HEK293 (cell line): Measurements from ENCODE around the gene GLT8D2.
A peak's percentile ranks its signal among the peaks of the same experiment; 100 is the strongest.

Experiments used
- CTCF ChIA-PET: fragments of 350-600 bp; formaldehyde crosslinking; extraction: SDS; loops from one replicate; lab custom pipeline; 2021; ENCODE audit warnings: antibody characterized with exemption; lab: Yijun Ruan, JAX
- POLR2A ChIA-PET: fragments of 300-600 bp; formaldehyde crosslinking; extraction: SDS; loops from one replicate; lab custom pipeline; 2020; ENCODE audit warnings: antibody characterized with exemption, inconsistent platforms; lab: Yijun Ruan, JAX
- H3K27ac ChIP-seq: fragments of 200-500 bp; sonication (Bioruptor generic); 2 replicates; pipeline ENCODE4 v1.5.1; 2014; ENCODE audit warnings: low read depth, low read length, control low read depth, inconsistent platforms; ENCODE audit errors: extremely low read depth
- H3K36me3 ChIP-seq, 2 experiments: fragments of 200-500 bp in 1 of 2; sonication (Bioruptor generic) in 1 of 2; 1 replicate in 1 of 2; 2 replicates in 1 of 2; pipeline ENCODE4 v1.5.1; 2014 to 2017; ENCODE audit warnings: inconsistent platforms in 2 of 2, low read length in 2 of 2; ENCODE audit not compliant: control insufficient read depth in 2 of 2, insufficient read depth in 1 of 2
- H3K4me1 ChIP-seq: fragments of 200-500 bp; sonication (Bioruptor generic); 2 replicates; pipeline ENCODE4 v1.5.1; 2014; ENCODE audit warnings: mild to moderate bottlenecking, low read length, inconsistent platforms; ENCODE audit not compliant: control insufficient read depth, insufficient read depth
- H3K4me3 ChIP-seq: 2 replicates; pipeline ENCODE4 v1.5.1; 2011; ENCODE audit warnings: low read depth, mild to moderate bottlenecking, control low read depth, low read length, moderate library complexity
- H3K9me3 ChIP-seq: fragments of 200-500 bp; sonication (Bioruptor generic); 2 replicates; pipeline ENCODE4 v1.5.1; 2014; ENCODE audit warnings: low read depth, low read length, inconsistent platforms; ENCODE audit not compliant: control insufficient read depth, insufficient read depth
- CTCF ChIP-seq: fragments of 450-650 bp; formaldehyde crosslinking; IDR thresholded peaks from 2 replicates; pipeline ENCODE4 v1.5.1; 2016; ENCODE audit warnings: missing biosample characterization, missing genetic modification characterization
- GLI4 ChIP-seq: fragments of 450-650 bp; formaldehyde crosslinking; IDR thresholded peaks from 2 replicates; pipeline ENCODE4 v1.5.1; 2016; ENCODE audit warnings: missing biosample characterization, missing genetic modification characterization
- GLIS1 ChIP-seq: fragments of 450-650 bp; formaldehyde crosslinking; IDR thresholded peaks from 2 replicates; pipeline ENCODE4 v1.5.1; 2016; ENCODE audit warnings: missing biosample characterization, missing genetic modification characterization
- KLF9 ChIP-seq: fragments of 450-650 bp; formaldehyde crosslinking; IDR thresholded peaks from 2 replicates; pipeline ENCODE4 v1.5.1; 2016; ENCODE audit warnings: missing biosample characterization, missing genetic modification characterization, low read depth
- OSR2 ChIP-seq: fragments of 450-650 bp; formaldehyde crosslinking; IDR thresholded peaks from 2 replicates; pipeline ENCODE4 v1.5.1; 2016; ENCODE audit warnings: missing biosample characterization, missing genetic modification characterization
- PATZ1 ChIP-seq: fragments of 450-650 bp; formaldehyde crosslinking; IDR thresholded peaks from 2 replicates; pipeline ENCODE4 v1.5.1; 2016; ENCODE audit warnings: missing biosample characterization, missing genetic modification characterization
- PRDM1 ChIP-seq: fragments of 450-650 bp; formaldehyde crosslinking; IDR thresholded peaks from 2 replicates; pipeline ENCODE4; 2016; ENCODE audit warnings: missing biosample characterization, missing genetic modification characterization
- SETDB1 ChIP-seq: IDR thresholded peaks from one replicate; pipeline ENCODE4 v1.6.1; 2017; ENCODE audit warnings: mild to moderate bottlenecking, low read length, moderate library complexity, mixed read lengths; ENCODE audit not compliant: insufficient read length
- TCF7L2 ChIP-seq: IDR thresholded peaks from 2 replicates; pipeline ENCODE4 v1.6.1; 2011; ENCODE audit warnings: low read depth, mild to moderate bottlenecking, inconsistent platforms, low read length, moderate library complexity, borderline replicate concordance
- ZBTB48 ChIP-seq: fragments of 450-650 bp; formaldehyde crosslinking; IDR thresholded peaks from 2 replicates; pipeline ENCODE4 v1.5.1; 2016; ENCODE audit warnings: missing biosample characterization, missing genetic modification characterization
- ZFHX2 ChIP-seq: fragments of 450-650 bp; formaldehyde crosslinking; conservative IDR thresholded peaks from 2 replicates; pipeline ENCODE4 v1.5.1; 2016; ENCODE audit warnings: missing biosample characterization, missing genetic modification characterization
- ZNF132 ChIP-seq: fragments of 450-650 bp; formaldehyde crosslinking; IDR thresholded peaks from 2 replicates; pipeline ENCODE4 v1.5.1; 2017; ENCODE audit warnings: missing biosample characterization, missing genetic modification characterization, borderline replicate concordance
- ZNF133 ChIP-seq: fragments of 450-650 bp; formaldehyde crosslinking; IDR thresholded peaks from 2 replicates; pipeline ENCODE4 v1.5.1; 2016; ENCODE audit warnings: missing biosample characterization, missing genetic modification characterization
- ZNF19 ChIP-seq: fragments of 450-650 bp; formaldehyde crosslinking; IDR thresholded peaks from 2 replicates; pipeline ENCODE4; 2016; ENCODE audit warnings: missing biosample characterization, missing genetic modification characterization, low read depth
- ZNF202 ChIP-seq: fragments of 450-650 bp; formaldehyde crosslinking; IDR thresholded peaks from 2 replicates; pipeline ENCODE4 v1.5.1; 2016; ENCODE audit warnings: missing biosample characterization, missing genetic modification characterization, borderline replicate concordance
- ZNF274 ChIP-seq, 2 experiments: fragments of 200-500 bp in 1 of 2; fragments of 450-650 bp in 1 of 2; sonication (Bioruptor generic) in 1 of 2; formaldehyde crosslinking in 1 of 2; IDR thresholded peaks; 2 replicates each; pipeline versions ENCODE4 v1.5.1 to v1.6.1; 2014 to 2016; ENCODE audit warnings: borderline replicate concordance in 1 of 2, inconsistent platforms in 1 of 2, low read length in 1 of 2, missing biosample characterization in 1 of 2, missing genetic modification characterization in 1 of 2
- ZNF37A ChIP-seq: fragments of 450-650 bp; IDR thresholded peaks from 2 replicates; pipeline ENCODE4 v1.5.1; 2018; ENCODE audit warnings: missing biosample characterization, missing genetic modification characterization
- ZNF433 ChIP-seq: fragments of 450-650 bp; formaldehyde crosslinking; IDR thresholded peaks from 2 replicates; pipeline ENCODE4 v1.5.1; 2016; ENCODE audit warnings: missing biosample characterization, missing genetic modification characterization, low read depth
- ZNF544 ChIP-seq: fragments of 450-650 bp; formaldehyde crosslinking; IDR thresholded peaks from 2 replicates; pipeline ENCODE4 v1.5.0; 2017; ENCODE audit warnings: missing biosample characterization, missing genetic modification characterization
- ZNF654 ChIP-seq: fragments of 450-650 bp; formaldehyde crosslinking; IDR thresholded peaks from 2 replicates; pipeline ENCODE4 v1.5.1; 2016; ENCODE audit warnings: low read depth, missing biosample characterization, missing genetic modification characterization
- ZNF660 ChIP-seq: fragments of 450-650 bp; IDR thresholded peaks from 2 replicates; pipeline ENCODE4 v1.5.1; 2018; ENCODE audit warnings: missing biosample characterization, mild to moderate bottlenecking, missing genetic modification characterization
- ZNF670 ChIP-seq: fragments of 450-650 bp; formaldehyde crosslinking; IDR thresholded peaks from 2 replicates; pipeline ENCODE4 v1.5.1; 2016; ENCODE audit warnings: missing biosample characterization, missing genetic modification characterization, low read depth
- ZNF776 ChIP-seq: fragments of 450-650 bp; formaldehyde crosslinking; IDR thresholded peaks from 2 replicates; pipeline ENCODE4 v1.5.0; 2017; ENCODE audit warnings: missing biosample characterization, missing genetic modification characterization, borderline replicate concordance
- ZSCAN30 ChIP-seq: fragments of 450-650 bp; IDR thresholded peaks from 2 replicates; pipeline ENCODE4 v1.5.1; 2018; ENCODE audit warnings: missing biosample characterization, mild to moderate bottlenecking, missing genetic modification characterization, moderate library complexity
- TF ChIP-seq, protein P1 (sequence below): fragments of 450-650 bp; formaldehyde crosslinking; IDR thresholded peaks from 2 replicates; pipeline ENCODE4 v1.5.1; 2016; ENCODE audit warnings: missing biosample characterization, missing genetic modification characterization
- TF ChIP-seq, protein P2 (sequence below): fragments of 450-650 bp; formaldehyde crosslinking; IDR thresholded peaks from 2 replicates; pipeline ENCODE4 v1.5.1; 2016; ENCODE audit warnings: missing biosample characterization, missing genetic modification characterization

GLT8D2 gene

GRCh38 chr12:104057771-104058197 lies 7.8 kb upstream of the GLT8D2 start:
- Histone ChIP-seq H3K9me3 (no peaks in the 10 kb centered on the region), H3K36me3 (no peaks in the 10 kb centered on the region), H3K4me1 (no peaks in the 10 kb centered on the region), H3K4me3 (no peak overlapping the region), H3K27ac (no peak overlapping the region)
- CTCF ChIA-PET, result interaction anchor here (0.5 to 2.7 kb wide), 12 partner anchors 10 to 610 kb away, joined by 3 to 24 read pairs (median 5); no protein-coding TSS in a partner anchor
- POLR2A ChIA-PET, result no interaction called here
- TF ChIP-seq ZFHX2 (no peak), ZNF654 (tag by site-specific recombination) (peak; percentile 81), ZNF19 (no peak), PATZ1 (tag by site-specific recombination) (0 out of 2 replicates have a peak, but pooled peaks have one; percentile 15), ZNF544 (tag by site-specific recombination) (no peak), ZSCAN30 (tag by site-specific recombination) (0 out of 2 replicates have a peak, but pooled peaks have one; percentile 11), GLI4 (tag by site-specific recombination) (no peak), ZNF433 (tag by site-specific recombination) (no peak), TCF7L2 (no peak), SETDB1 (peak; percentile 81), ZNF660 (tag by site-specific recombination) (no peak), CTCF (tag by site-specific recombination) (0 out of 2 replicates have a peak, but pooled peaks have one; percentile 19), PRDM1 (no peak)

DNA sequence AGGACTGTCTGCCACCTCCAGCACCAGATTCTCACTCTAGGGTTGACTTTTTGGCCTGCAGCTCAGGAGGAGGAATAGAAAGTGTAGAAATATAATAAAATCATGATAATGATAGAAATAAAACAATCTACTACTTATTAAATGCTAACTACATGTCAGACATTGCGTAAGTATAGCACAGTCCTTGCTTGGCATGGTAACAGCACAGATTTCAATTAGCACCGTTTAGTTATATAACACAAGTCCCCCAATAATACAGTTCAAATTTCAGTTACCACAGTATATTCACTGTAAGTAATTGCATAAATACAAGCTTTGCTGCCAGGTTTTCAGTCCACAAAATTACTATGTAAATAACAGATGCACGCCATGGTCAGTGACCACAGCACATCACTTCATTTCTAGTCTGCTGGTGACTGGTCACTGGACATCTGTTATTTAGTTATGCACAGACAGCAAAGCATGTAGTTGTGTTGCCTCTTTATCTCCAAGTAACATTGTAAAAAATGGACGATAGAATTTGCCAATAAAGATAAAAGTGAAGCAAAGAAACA lies 6.5 kb upstream of the GLT8D2 start:
- no peaks in the 10 kb centered on the region for H3K36me3 ChIP-seq
- POLR2A ChIA-PET, result no interaction called here
- CTCF ChIA-PET, result interaction anchor here (0.6 to 2.1 kb wide), 6 partner anchors 11 to 151 kb away, joined by 3 to 8 read pairs (median 4); no protein-coding TSS in a partner anchor
- no peak overlapping the region for H3K27ac ChIP-seq
- no peaks in the 10 kb centered on the region for H3K9me3 ChIP-seq
- H3K4me3 ChIP-seq, result no peak overlapping the region
- H3K4me1 ChIP-seq, result no peaks in the 10 kb centered on the region
- TF ChIP-seq ZNF670 (no peak), KLF9 (no peak), ZNF37A (no peak), ZNF133 (tag by site-specific recombination) (no peak), ZNF274 (IDR thresholded peaks at IDR 0.05; ENCODE audit: low read length) (no peak), ZNF274 (tag by site-specific recombination; IDR thresholded peaks at IDR 0.05; ENCODE audit: borderline replicate concordance) (no peak), ZNF202 (tag by site-specific recombination) (no peak), OSR2 (tag by site-specific recombination) (no peak), ZBTB48 (tag by site-specific recombination) (no peak), PRDM1 (no peak), ZNF132 (tag by site-specific recombination) (no peak), GLIS1 (no peak), ZNF776 (no peak)
- TF ChIP-seq, protein P1, sequence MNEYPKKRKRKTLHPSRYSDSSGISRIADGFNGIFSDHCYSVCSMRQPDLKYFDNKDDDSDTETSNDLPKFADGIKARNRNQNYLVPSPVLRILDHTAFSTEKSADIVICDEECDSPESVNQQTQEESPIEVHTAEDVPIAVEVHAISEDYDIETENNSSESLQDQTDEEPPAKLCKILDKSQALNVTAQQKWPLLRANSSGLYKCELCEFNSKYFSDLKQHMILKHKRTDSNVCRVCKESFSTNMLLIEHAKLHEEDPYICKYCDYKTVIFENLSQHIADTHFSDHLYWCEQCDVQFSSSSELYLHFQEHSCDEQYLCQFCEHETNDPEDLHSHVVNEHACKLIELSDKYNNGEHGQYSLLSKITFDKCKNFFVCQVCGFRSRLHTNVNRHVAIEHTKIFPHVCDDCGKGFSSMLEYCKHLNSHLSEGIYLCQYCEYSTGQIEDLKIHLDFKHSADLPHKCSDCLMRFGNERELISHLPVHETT (tag by site-specific recombination), result no peak
- TF ChIP-seq, protein P2, sequence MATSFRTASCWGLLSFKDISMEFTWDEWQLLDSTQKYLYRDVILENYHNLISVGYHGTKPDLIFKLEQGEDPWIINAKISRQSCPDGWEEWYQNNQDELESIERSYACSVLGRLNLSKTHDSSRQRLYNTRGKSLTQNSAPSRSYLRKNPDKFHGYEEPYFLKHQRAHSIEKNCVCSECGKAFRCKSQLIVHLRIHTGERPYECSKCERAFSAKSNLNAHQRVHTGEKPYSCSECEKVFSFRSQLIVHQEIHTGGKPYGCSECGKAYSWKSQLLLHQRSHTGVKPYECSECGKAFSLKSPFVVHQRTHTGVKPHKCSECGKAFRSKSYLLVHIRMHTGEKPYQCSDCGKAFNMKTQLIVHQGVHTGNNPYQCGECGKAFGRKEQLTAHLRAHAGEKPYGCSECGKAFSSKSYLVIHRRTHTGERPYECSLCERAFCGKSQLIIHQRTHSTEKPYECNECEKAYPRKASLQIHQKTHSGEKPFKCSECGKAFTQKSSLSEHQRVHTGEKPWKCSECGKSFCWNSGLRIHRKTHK (tag by site-specific recombination), result no peak
